H1 (cell line): Measurements from ENCODE around the gene P3H3. TPM values are rescaled to one million over a fixed set of nuclear protein-coding genes. Genes with fewer than 3 reads are reported as not detected.

Experiments used
- CTCF ChIP-seq, 3 experiments: IDR thresholded peaks; 1 replicate in 2 of 3; 2 replicates in 1 of 3; pipeline versions ENCODE4 v1.5.1 to v1.6.1; 2011; ENCODE audit warnings: low read length in 3 of 3, mild to moderate bottlenecking in 3 of 3, inconsistent platforms in 2 of 3, low read depth in 1 of 3, moderate library complexity in 1 of 3; ENCODE audit not compliant: insufficient read depth in 1 of 3; ENCODE audit errors: control extremely low read depth in 1 of 3
- NRF1 ChIP-seq: IDR thresholded peaks from 2 replicates; pipeline ENCODE4 v1.6.1; 2011; ENCODE audit warnings: mild to moderate bottlenecking, low read depth, low read length, improper control_type of control experiment
- RBBP5 ChIP-seq: IDR thresholded peaks from 2 replicates; pipeline ENCODE4 v1.7.1; 2012; ENCODE audit warnings: low read depth, mild to moderate bottlenecking, inconsistent platforms, low read length, moderate library complexity, borderline replicate concordance
- polyA plus RNA-seq, 7 experiments: library from polyadenylated mRNA; depleted of rRNA in 3 of 7; stranded (reverse) in 5 of 7; unstranded in 2 of 7; fragments of >200 nt in 5 of 7; fragments of 200-250 nt in 2 of 7; gene quantifications; 1 replicate in 5 of 7; 2 replicates in 1 of 7; 4 replicates in 1 of 7; pipeline versions ENCODE4 v1.2.1 to v1.2.3, GENCODE V29; 2011 to 2013; ENCODE audit warnings: missing spikeins in 2 of 7, mixed read lengths in 2 of 7
- total RNA-seq: library from RNA; stranded (reverse); fragmentation: NEBNext Ultra II Directional; extraction: Animal tissue kit (Norgen Biotek cat#: 25700); gene quantifications from 2 replicates; pipeline ENCODE4 v1.2.1, GENCODE V29; 2021

P3H3 gene
- total and polyA plus RNA-seq, 2 of the 8 experiments (the other 6 are each of a cell fraction or from before 2014, with no cell fraction given) = 22.9 to 43.5 TPM

- TF ChIP-seq RBBP5 = no peak
- TF ChIP-seq NRF1 = no peak
- TF ChIP-seq CTCF (IDR thresholded peaks at IDR 0.05; ENCODE audit: control extremely low read depth in 1 of 3, insufficient read depth in 1 of 3, low read depth in 1 of 3, low read length in 3 of 3) = no peak
These were observed 5.1 kb downstream of the P3H3 start (continued) for GRCh38 chr12:6833189-6833890.
